ENCODE measurements around the gene ITGA2B.
A peak's percentile ranks its signal among the peaks of the same experiment; 100 is the strongest.
"Not testable (repeated sequence)": the region's sequence is repeated elsewhere in the genome, so short reads cannot be mapped to it uniquely, and the experiment has no call there.

Gene ITGA2B

DNA sequence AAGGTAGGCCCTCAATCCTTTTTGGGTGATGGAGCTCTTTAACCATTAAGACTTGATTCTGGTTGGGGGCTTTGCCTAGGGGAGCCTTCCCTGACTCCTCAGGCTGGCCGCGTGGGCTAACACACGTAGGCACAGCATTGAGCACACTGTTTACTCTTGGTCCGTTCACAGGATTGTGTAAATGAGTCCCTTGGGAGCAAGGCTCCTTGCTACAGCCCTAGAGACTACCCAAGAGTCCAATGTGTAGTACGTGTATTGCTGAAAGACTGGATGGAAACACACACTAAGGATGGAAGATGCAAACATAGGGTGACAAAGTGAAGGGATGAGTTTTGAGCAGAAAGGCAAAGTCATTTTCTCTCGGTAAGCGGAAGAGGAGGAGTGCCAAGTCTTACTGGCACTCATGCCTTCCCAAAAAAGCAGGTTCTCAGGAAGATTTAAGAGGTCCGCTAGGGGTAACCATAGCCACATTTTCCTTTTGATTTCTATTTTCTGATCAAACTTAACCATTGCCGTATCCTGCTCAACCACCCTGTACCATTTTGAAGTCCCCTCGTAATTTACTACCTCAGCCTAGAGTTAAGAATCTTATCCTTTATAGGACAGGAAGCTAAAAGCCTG lies 911 bp upstream of the ITGA2B start:
- DNase-seq = no peak

DNA sequence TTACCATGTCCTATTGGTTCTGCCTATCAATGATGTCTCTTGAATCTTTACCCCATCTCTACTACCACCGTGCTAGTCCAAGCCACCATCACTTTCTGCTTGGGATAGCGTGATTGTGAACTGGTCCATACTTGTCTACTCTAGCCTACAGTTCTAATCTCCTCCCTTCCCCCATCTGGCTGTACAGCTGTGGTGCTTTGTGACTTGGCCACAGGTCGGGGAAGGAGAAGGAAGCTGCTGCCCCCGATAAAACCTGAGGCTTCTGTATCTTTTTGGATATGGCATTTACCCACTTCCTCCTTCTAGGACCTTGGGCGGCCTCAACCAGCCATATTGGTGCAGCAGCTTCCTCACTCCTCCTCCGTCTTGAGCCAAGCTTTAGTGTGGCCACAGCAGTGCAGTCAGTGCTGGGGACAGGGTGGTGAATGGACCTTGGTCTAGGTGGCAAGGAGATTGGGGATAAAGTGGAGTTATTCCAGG lies 314 bp upstream of the ITGA2B start:
- no peak for DNase-seq

DNA sequence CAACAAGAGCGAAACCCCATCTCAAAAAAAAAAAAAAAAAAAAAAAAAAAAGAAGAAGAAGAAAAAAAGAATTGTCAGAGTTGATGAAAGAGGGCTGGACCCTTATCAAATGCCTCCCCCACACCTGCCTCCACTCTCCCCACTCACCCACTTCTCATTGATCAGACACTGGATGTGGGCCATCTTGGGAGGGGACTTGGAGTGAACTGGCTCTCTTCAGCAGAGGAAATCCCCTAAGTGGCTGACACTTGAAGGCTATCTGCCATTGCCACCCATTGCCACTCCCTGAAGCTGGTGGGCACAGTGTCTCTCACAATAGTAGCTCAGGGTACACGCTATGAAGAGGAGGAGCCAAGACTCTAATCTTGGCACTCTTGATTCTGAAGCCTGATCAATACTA lies 1.6 kb downstream of the ITGA2B start:
- no peak for DNase-seq

DNA sequence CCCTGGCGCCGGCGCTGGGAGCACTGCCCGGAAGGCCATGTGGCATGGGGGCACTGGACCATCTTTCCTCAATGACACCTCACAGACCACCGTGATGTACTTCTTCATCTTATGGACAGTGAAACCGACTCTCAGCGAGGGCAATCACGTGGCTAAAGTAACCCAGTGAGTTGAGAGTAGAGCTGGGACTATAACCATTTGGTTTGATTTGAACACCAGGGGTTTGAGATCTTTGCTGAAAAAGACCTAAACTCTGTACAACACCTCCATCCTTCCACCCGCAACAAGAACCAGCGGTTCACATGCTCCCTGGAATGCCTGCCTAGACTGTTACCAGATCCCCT lies 3.3 kb downstream of the ITGA2B start:
- no peak for DNase-seq

DNA sequence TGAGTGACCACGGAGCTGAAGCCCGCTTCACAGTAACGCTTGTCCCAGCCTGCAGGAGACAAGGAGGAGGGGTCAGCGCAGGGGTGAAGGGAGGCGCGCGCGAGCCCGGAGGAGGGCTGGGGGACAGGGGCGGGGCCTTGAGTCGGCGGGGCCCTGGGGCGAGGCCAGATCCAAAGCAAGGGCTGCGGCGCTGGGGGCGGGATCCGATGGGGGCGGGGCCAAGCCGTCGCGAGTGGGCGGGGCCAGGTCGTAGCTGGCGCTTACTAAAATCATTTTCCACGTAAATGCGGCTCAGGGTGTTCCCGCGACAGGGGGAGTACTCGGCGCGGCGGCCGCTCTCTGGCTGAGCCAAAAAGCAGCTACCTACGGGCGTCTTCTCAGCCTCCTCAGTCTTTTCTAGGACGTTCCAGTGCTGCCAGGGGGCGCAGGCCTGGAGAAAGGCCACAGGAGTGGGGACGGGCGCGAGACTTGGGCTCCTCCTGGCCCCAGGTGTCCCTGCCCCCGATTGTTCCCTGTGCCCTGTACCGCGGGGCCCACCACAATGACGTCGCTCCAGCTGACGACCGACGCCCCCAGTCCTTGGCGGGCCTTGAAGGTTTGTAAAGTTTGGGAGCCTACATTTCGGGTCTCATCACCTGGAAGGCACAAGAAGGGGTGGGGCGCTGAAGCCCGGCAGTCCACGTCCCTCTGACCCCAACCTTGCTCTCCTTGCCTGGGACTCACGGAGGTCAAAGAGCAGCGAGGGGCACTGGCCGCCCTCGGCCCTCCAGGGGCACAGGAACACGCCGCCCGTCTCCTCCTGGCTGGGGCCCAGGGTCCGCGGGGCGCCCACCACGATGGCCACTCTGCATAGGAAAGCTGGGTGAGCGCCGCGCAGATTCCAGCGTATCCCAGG lies 3.9 kb downstream of the ITGA2B start:
- peak; percentile 65 for DNase-seq

DNA sequence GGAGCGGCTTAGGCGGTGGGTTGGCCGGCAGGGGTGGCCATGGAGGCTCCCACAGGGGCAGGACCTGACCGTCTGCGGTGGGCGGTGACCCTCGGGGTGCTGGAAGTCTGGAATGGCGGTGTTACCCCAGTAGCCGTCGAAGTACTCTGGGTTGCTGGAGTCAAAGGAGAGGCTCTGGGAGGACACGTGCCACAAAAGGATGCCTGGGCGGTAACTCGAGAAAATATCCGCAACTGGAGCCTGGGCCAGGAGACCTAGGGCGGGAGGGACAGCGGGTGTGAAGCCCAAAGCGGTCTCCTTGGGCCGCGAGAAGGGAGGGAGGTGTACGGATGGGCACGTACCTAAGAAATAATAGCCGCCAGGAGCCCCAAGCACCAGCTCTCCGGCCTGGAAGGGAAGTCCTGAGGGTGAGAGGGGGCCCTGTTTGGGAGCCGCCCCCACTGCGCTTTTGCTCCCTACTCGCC lies 4.6 kb downstream of the ITGA2B start:
- DNase-seq = no peak

DNA sequence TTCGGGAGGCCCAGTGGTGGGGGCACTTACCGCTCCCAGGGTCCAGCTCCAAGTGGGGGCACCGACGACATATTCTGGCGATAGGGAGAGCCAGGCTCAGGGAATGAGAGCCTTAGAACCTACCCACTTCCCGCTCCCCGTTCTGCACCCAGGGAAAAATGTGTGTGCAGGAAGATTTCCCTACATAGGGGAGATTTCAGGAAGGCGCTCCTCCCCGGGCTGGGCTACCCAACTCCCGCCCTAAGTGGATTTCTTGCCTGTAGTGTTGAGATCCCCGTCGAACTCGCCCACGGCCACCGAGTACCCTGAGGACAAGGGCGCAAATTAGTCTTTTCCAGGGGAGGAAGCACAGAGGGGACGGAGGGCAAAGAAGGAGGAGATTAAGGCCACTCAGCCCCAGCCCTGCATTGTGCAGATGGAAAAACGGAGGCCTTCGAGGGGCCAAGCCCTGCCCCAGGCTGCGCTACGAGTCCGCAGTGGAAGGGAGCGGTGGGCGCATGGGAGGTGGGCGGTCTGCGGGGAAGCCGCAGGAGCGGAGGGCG lies 5.1 kb downstream of the ITGA2B start:
- DNase-seq = no peak

DNA sequence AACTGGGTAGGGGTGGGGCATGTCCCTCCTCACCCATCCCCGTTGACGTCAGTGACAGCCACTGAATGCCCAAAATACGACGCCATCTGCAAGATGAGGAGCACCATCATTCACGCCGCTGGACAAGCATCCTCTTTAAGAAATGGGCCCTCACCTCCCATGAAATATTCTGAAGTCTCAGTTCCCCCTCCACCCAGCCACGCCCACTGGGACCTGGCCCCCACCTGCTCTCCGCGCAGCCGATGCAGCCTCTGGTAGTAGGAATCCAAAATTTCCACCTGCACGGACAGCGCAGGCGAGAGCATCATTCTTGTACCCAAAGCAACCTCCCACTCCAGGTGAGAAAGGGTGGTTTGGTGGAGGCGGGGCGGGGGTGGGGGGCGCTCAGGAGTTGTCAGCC lies 5.6 kb downstream of the ITGA2B start:
- DNase-seq = no peak

DNA sequence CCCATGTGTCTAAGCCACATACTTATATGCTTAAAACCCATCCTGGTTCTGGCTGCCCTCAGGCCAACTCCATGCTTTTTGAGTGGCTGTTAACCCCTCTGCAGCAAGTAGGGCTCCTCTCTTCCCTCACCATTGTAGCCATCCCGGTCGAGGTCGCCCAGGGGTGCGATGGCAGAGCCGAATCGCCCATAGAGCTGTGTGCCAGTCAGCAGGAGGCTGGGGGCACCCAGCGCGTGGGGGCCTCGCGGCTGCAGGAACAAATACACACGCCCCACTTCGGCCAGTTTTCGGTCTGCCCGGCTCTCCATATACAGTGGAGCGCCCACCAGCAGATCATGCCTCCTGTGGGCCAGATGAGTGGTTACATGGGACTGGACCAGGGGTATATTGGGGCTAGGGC lies 6.1 kb downstream of the ITGA2B start:
- no peak for DNase-seq

DNA sequence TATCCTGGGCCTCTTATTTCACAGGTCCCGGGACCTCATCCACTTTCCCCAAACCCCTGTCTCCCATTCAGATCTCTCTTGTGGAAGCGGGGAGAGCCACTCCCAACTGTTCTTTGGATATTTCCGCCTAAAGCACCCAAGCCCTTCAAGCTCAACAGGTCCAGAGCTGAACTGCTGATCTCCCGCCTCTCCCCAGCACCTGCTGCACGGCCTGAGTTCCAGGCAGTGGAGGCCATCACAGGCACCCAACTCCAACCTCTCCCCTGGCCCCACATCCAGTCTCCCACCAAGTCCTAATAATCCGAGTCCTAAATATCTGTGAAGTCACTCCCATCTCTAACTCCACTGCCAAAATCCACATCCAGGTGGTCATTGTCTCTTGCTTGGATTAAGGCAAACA lies 6.5 kb downstream of the ITGA2B start:
- no peak for DNase-seq

DNA sequence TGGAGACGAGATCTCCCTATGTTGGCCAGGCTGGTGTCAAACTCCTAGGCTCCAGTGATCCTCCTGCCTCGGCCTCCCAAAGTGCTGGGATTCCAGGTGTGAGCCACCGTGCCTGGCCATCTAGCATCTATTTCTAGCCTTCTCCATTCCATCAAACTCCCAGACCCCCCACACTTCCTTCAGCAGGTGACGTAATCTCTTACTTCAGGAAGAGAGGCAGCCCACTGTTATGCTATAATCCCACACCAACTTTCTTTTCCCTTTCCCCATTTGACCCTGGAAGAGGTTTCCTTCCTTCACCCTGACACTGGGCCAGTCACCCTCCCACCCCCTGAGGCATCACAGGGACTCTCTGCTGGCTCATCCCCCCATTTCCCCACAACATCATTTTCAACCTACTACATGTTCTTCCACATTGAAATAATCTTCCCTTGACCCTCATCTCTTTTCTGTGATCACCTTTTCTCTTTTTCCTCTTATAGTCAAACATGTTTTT lies 7.6 kb downstream of the ITGA2B start:
- no peak for DNase-seq

DNA sequence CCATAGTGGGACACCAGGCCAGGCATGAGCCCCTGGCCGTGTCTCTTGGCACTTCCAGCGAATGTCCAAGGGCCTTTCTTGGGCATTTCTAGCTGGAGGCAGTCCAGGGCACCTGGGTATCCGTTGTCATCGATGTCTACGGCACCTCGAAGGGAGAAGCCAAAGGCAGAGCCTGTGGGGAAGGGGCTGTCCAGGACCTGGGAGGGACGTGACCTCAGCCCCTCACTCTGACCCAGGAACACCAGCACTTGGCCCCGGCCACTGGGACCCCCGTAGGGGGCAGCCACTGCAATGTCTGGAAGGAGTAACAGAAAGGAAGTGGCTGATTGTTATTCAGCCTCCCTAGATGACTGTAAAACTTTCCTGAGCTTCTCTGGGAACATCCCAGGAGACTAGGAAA lies 8.7 kb downstream of the ITGA2B start:
- DNase-seq = no peak

DNA sequence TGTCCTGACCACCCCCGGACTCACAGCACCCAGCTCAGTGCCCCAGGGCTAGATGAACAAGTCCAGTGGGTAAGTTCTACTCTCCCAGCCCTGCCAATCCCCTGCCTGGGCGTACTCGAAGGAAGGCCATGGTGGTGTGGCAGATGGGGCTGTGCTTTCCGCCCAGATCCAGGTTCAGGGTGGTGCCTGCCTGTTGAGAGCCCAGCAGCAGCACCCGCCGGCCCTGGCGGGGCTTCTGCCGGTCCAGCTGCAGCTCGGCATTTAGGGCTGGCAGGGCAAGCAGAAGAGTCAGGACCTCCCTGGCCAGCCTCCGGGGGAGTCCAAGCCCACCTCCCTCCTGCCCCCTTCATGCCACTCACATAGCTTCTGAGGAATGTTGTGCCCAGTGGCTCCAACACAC lies 9.6 kb downstream of the ITGA2B start:
- no peak for DNase-seq

DNA sequence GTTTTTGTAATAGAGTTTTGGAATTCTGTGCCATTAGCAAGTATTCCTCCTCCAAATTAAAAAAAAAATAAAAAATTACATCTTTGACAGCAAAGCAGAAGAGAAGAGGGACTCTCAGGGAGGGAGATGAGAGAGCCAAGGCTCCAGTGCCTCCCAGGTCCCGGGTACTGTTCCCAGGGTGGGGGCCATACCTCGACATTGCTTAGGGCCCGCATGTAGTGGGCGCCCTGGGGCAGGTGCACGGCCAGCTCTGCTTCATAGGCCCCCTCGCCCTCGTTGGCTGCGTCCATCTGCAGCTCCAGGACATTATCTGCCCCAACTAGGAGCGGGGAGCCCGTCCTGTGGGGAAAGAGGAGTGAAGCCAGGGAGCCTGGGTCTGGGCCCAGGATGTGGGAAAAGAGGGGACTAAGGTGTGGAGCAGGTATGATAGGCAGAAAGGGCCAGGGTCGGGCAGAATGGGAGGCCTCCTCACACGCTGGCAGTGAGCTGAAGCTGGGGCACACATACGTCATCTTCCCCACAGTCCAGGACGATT lies 11.2 kb downstream of the ITGA2B start:
- no peak for DNase-seq

DNA sequence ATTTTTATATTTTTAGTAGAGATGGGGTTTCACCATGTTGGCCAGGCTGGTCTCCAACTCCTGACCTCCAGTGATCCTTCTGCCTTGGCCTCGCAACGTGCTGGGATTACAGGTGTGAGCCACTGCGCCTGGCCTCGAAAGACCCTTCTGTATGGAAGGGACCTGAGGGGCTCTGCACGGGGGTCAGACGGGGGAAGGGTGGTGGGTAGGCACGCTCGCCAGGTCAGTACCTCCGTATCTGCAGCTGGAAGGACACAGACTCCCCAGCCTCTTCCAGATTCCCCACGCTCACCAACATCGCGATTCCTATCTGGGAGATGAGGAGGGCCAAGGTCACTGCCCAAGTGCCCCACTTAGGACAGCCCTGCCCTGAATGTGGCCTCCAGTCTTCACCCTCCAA lies 12.7 kb downstream of the ITGA2B start:
- no peak for DNase-seq

DNA sequence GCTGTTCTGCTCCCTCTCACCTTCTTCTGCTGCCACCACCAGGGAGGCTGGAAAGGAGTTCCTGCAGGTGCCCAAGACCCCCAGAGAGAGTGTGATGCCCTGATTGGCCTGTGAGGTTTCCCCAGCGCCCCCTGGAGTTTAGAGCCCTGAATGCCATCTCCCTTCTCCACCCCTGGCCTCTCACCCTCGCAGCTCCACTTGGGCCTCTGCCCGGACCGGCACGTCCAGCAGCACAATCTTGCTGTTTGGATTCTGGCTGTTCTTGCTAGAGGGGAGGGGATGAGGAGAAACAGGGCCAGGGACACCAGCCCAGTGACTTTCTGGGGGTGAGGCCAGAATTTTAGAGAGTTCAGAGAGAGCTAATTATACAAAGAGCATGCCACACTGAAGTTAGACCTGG lies 13.3 kb downstream of the ITGA2B start:
- DNase-seq = no peak

DNA sequence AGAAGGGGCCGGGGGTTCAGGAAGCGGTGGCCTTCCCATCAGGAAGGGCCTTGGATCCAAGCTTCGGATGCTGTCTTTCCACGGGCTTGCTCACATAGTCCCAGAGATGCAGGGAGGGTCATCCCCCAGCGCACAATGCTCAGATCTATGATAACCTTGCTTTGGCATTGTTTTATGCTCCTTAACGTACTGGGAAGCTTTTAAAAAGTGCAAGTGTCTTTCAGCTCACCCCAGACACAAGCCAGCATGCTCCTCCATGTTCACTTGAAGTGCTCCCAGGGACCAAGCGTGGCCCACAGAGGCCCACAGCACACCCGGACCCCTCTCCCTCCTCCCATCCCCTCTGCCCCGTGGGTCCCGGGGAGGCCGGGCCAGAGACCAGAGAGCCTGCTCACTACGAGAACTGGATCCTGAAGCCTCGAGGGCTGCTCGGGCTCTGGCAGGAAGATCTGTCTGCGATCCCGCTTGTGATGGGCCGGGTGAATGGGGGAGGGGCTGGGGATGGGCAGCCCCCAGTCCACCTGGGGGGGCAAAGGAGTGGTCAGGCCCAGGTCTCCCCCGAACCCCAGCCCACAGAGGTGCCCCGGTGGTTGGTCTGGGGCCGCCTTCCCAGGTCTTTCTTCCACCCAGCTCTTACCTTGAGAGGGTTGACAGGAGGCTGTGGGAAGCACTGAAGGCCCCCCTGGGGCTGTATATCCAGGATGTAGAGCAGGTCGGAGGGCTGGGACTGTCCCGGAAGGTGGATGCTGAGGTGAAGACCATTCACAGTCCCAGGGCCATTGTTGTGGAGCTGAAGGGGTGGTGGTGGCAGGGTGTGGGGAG lies 14.0 kb downstream of the ITGA2B start:
- no peak for DNase-seq

DNA sequence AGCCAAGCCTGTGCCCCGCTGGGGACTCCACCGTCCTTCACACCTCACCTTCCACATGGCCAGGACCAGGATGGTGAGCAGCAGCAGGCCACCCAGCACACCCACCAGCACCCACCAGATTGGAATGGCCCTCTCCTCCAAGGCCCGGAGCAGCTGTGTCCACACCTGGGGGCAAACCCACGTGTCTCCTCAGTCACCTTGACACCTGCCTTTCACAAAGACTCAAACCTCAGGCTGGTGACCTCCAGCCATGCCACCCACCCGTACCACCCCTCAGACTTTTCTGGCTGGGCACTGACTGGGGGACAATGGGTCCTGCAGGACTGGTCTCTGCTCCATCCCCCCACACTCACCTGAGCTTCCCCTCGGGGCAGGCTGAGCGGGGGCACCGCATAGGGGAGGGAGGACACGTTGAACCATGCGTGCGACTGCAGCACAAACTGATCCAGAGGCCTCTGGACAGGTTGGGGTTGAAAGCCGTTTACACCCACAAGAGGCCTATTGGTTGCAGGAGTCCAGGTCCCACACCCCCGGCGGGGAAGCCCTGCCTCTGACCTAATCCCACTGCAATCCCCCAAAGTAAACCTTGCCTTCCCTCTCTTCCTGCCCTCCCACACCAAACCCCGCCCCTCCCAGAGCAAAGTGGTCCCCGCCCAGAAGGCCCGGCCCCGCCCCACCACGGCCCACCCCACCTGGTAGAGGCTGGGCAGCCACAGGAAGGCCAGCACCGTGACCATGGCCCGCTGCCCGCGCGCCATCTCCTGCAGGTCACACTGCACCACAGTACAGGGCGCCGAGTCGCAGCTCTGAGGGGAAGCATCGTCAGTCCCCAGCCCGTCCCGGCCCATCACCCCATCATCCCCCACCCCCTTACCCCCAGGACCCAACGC lies 14.9 kb downstream of the ITGA2B start:
- DNase-seq = no peak

DNA sequence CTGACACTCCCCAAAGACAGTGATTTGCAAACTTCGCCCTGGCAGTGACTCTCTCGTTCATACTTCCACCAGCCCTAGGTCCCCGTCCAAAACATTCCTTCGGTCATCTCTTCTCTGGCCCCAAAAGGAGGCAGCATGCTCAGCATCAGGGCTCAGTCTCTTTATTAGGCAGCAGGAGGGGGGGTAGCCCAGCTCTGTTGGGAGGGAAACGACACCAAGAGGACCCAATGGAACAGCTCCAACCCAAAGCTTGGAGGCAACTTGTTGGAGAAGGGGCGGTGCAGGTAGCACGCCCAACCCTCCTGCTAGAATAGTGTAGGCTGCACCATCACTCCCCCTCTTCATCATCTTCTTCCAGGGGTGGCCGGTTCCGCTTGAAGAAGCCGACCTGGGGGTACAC lies 17.4 kb downstream of the ITGA2B start:
- DNase-seq = no peak

DNA sequence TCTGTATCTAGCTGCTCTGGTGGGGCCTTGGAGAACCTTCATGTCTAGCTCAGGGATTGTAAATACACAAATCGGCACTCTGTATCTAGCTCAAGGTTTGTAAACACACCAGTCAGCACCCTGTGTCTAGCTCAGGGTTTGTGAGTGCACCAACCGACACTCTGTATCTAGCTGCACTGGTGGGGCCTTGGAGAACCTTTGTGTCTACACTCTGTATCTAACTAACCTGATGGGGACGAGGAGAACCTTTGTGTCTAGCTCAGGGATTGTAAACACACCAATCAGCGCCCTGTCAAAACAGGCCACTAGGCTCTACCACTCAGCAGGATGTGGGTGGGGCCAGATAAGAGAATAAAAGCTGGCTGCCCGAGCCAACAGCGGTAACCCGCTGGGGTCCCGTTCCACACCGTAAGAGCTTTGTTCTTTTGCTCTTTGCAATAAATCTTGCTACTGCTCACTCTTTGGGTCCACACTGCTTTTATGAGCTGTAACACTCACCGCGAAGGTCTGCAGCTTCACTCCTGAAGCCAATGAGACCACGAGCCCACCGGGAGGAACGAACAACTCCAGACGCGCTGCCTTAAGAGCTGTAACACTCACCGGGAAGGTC lies 19.9 kb downstream of the ITGA2B start:
- not testable (repeated sequence) for DNase-seq
